Measurements from ENCODE around the gene CACNG6.
A peak's percentile ranks its signal among the peaks of the same experiment; 100 is the strongest.

DNA sequence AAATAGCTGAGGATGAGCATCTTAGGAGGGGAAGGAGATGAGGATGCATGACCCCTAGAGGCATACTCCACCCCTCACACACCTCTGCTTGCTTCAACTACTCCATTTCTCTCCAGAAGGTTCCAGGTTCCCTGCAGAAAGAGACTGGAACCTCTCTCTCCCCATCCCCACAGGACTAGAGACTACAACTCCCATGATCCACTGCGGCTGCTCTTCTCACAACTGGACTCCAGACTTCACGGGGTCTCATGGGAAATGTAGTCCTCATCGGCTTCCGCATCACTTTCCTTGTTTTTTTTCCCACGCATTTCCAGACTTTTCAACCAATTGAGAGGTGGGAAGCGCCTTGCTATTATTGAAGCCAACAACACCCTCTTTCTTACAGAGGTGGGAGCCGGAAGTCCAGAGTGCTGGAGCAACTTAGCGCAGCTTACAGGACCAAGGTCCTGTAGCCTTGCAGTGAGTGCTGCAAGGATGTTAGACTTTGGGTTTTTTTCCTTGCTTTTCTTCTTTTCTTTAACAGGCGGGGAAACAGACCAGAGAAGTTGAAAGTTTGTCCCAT is 13.9 kb upstream of the CACNG6 start:
- no peak for TF ChIP-seq RCOR1 (IDR thresholded peaks at IDR 0.05; ENCODE audit: low read length)
- TF ChIP-seq CTCF (IDR thresholded peaks at IDR 0.05) = no peak
- TF ChIP-seq FOXM1 (IDR thresholded peaks at IDR 0.05; ENCODE audit: low read depth) = no peak
- TF ChIP-seq, protein P1, sequence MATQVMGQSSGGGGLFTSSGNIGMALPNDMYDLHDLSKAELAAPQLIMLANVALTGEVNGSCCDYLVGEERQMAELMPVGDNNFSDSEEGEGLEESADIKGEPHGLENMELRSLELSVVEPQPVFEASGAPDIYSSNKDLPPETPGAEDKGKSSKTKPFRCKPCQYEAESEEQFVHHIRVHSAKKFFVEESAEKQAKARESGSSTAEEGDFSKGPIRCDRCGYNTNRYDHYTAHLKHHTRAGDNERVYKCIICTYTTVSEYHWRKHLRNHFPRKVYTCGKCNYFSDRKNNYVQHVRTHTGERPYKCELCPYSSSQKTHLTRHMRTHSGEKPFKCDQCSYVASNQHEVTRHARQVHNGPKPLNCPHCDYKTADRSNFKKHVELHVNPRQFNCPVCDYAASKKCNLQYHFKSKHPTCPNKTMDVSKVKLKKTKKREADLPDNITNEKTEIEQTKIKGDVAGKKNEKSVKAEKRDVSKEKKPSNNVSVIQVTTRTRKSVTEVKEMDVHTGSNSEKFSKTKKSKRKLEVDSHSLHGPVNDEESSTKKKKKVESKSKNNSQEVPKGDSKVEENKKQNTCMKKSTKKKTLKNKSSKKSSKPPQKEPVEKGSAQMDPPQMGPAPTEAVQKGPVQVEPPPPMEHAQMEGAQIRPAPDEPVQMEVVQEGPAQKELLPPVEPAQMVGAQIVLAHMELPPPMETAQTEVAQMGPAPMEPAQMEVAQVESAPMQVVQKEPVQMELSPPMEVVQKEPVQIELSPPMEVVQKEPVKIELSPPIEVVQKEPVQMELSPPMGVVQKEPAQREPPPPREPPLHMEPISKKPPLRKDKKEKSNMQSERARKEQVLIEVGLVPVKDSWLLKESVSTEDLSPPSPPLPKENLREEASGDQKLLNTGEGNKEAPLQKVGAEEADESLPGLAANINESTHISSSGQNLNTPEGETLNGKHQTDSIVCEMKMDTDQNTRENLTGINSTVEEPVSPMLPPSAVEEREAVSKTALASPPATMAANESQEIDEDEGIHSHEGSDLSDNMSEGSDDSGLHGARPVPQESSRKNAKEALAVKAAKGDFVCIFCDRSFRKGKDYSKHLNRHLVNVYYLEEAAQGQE (IDR thresholded peaks at IDR 0.05; ENCODE audit: low read depth, low read length) = no peak
- no peak for TF ChIP-seq RAD21 (IDR thresholded peaks at IDR 0.05; ENCODE audit: low read length)
- no peak for TF ChIP-seq YY1 (IDR thresholded peaks at IDR 0.05; ENCODE audit: low read depth)
- peak; percentile 55; the same call in 1 of the 2 replicates for TF ChIP-seq POLR2AphosphoS5 (IDR thresholded peaks at IDR 0.05; ENCODE audit: low read depth, low read length)
- no peak for TF ChIP-seq MXI1 (IDR thresholded peaks at IDR 0.05; ENCODE audit: low read depth, low read length)

Data from SK-N-SH (cell line).